HL-60 (cell line): Measurements from ENCODE around the gene ANO1.

ENCODE experiments used
- POLR2AphosphoS5 ChIP-seq: IDR thresholded peaks from 2 replicates; pipeline ENCODE4 v1.6.1; 2012; ENCODE audit warnings: low read depth
- TF ChIP-seq, protein P1 (sequence below): IDR thresholded peaks from one replicate; pipeline ENCODE4 v1.5.1; 2011; ENCODE audit warnings: low read length, control low read depth, inconsistent platforms; ENCODE audit not compliant: insufficient read depth

DNA sequence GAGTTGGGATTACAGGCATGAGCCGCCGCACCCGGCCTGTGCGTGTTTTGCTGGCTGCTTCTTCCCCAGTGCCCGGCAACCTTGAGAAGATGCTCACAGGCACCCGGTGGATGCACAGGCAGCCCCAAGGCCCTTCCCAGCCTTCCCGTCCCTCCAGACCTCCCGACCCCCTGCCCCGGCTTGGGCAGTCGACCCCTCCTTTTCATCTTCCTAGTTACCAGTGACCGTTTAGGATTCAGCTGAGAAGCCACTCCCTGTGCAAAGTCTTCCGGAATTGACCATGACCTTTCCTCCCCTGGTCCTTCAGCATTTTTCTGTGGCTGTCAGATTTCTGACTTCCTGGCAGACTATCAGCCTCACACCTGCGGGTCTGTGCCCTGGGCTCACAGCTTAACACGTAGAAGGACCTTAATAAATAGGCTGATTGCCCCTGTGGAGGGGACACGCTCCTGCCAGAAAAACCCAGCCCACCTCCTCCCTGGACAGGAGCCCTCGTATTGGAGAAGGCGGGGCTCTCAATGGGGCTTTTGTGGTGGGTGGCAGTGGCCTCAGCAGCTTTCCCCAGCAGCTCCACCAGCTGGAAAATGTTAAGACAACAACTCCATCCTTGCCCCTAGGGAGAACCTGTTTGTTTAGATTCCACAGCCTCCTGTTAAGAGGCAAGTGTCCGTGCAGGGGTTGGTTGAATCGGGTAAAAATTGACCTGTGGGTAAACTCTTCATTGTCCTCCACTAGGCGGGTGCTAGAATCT lies 10.4 kb upstream of the ANO1 start:
- TF ChIP-seq, protein P1, sequence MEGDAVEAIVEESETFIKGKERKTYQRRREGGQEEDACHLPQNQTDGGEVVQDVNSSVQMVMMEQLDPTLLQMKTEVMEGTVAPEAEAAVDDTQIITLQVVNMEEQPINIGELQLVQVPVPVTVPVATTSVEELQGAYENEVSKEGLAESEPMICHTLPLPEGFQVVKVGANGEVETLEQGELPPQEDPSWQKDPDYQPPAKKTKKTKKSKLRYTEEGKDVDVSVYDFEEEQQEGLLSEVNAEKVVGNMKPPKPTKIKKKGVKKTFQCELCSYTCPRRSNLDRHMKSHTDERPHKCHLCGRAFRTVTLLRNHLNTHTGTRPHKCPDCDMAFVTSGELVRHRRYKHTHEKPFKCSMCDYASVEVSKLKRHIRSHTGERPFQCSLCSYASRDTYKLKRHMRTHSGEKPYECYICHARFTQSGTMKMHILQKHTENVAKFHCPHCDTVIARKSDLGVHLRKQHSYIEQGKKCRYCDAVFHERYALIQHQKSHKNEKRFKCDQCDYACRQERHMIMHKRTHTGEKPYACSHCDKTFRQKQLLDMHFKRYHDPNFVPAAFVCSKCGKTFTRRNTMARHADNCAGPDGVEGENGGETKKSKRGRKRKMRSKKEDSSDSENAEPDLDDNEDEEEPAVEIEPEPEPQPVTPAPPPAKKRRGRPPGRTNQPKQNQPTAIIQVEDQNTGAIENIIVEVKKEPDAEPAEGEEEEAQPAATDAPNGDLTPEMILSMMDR = no peak
- TF ChIP-seq POLR2AphosphoS5 = no peak
